ENCODE results near the gene PRDX5.

Gene PRDX5

DNA sequence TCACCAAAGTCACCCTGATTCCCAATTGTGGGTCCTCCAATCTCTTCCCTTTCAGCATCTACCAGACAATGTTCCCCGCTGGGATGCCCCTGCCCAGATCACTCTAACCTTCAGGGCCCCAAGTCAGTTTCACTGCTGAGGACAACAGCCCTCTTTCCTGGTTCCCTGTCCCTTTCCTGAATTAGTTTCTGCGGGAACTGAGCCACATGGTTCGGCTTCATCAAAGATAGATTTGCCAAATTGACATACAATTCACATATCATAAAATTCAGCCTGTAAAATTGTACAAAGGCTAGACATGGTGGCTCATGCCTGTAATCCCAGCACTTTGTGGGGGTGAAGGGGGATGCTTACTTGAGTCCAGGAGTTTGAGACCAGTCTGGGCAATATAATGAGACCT is 10.1 kb downstream of the PRDX5 start:
- DNase-seq = no peak

DNA sequence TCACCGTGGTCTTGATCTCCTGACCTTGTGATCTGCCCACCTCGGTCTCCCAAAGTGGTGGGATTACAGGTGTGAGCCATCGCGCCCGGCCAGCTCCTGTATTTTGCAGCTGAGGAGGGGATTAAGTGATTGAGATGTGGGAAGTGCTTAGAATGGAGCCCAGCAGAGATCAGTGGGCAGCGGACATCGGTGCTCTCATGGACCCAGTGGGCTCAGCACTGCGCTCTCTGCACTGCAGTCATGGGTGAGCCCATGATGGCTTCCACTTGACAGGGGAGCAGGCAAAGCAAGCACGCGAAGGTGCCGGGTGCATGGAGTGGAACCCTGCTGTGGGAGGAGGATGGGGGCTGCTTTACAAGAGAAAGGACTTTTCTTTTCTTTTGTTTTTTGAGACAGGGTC is 13.0 kb downstream of the PRDX5 start:
- no peak for DNase-seq

DNA sequence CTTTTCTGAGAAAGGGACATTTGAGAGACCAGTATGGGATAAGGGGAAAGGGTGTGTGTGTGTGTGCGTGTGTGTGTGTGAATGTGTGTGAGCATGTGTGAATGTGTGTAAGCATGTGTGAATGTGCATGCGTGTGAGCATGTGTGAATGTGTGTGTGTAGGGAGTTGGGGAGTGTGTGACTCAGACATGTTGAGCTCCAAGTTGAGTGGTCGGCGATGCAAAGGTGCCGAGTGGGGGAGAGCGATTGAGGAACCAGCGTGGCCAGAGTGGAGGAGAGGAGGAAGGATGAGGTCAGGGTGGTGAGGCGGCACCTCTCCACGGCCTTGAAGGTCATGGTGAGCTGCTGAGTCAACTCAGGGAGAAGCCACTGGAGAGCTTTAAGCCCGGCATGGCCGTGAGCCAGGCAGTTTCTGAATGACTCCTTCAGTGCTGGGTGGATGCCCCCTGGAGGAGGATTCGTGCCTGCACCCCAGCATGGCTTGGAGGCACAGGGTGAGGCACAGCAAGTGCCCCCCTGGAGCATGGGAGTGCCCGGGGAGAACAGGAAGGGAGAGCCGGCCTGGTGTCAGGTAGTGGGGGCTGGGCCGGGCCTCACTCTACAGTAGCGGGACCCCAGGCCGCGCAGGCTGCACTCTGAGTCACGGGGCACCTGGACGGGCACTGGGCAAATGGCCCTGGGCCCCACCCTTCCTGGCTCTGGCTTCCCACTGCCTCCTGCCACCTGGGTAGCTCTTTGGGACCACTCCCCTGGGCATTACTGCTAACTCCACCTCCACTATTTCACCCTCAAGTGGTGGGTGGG is 13.8 kb downstream of the PRDX5 start:
- DNase-seq = peak; percentile 59

GRCh38 chr11:64333556-64333955 is 15.6 kb downstream of the PRDX5 start:
- DNase-seq = no peak

DNA sequence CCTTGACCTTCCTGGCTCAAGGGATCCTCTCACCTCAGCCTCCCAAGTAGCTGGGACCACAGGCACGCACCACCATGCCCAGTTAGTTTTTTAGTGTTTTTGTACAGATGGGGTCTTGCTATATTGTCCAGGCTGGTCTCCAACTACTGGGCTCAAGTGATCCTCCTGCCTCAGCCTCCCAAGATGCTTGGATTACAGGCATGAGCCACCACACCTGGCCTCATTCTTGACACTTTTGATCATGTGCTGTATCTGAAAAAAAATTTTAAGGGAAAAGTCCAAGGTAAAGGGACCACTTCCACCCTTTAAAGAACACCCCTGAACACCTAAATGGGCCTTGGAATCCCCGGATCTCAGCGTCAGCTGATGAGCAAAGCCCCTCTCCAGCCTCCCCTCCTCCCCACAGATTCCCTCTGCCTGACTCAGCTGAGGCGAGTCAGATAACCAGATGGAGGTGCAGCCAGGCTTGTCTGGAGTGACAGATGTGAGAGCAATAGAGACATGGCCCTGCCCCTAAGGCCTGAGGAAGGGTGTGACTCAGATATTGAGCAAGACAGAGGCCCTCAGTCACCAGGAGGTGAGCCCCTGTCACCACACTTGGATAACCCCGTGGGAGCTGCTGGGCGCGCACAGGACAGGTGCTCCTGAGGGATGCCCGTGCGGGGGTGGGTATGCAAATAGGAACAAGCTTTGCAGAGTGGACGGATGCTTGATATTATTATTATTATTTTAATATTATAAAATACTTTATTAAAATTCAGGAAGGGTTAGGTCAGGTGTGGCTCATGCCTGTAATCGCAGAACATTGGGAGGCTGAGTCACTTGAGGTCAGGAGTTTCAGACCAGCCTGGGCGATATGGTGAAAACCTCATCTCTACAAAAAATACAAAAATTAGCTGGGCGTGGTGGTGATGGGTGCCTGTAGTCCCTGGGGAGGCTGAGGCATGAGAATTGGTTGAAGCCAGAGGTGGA is 17.1 kb downstream of the PRDX5 start:
- DNase-seq = no peak

- DNase-seq = no peak
Observed at GRCh38 chr11:64337538-64338249, 19.8 kb downstream of the PRDX5 start.

DNA sequence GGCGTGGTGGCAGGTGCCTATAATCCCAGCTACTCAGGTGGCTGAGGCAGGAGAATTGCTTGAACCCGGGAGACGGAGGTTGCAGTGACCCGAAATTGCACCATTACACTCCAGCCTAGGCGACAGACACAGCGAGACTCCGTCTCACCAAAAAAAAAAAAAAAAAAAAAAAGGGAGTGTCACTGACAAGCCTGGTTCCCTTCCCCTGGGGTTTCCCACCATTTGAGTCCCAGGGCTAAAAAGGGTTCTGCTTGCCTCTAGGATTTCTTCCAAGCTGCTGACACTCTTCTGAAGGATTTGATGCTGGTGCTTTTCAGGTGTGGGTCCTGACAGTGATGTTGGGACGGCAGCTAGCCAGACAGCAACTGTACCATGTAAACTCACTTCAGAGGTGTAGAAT is 20.8 kb downstream of the PRDX5 start:
- no peak for DNase-seq

GRCh38 chr11:64339286-64339685 is 21.4 kb downstream of the PRDX5 start:
- DNase-seq = no peak

DNA sequence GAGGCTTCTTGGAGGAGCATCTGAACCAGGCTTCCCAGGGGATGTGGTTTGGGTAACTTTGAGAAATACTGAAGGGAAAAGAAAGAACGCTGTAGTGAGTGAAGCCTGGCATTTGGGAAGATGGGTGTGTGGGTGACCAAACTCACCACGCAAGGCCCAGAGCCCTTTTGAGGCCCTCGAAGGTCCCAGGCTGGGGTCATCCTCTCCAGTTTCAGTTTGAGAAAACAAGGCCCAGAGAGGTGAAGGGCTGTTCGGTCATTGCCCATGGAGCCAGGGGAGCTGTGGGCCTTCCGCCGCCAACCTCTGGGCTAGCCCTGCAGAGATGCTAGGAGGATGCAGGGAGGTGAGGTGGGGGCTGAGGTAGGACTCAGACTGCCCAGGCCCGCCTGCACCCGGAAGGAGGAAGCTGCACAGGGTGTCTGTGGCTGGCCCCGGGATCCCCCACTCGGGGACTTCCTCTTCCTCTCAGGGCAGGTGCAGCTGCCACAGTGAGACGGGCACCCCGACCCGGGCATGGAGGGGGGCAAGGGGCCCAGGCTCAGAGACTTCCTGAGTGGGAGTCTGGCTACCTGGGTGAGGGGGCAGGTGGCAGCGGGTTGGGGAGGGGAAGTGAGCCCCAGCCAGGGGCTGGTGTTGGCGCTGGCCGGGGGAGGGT is 22.0 kb downstream of the PRDX5 start, which contains the start of gene CCDC88B:
CCDC88B (plus strand) TSS at position 451 of the 655 bp plus-strand sequence; CDS start at position 514, 63 bp downstream.
- DNase-seq = peak; percentile 82

DNA sequence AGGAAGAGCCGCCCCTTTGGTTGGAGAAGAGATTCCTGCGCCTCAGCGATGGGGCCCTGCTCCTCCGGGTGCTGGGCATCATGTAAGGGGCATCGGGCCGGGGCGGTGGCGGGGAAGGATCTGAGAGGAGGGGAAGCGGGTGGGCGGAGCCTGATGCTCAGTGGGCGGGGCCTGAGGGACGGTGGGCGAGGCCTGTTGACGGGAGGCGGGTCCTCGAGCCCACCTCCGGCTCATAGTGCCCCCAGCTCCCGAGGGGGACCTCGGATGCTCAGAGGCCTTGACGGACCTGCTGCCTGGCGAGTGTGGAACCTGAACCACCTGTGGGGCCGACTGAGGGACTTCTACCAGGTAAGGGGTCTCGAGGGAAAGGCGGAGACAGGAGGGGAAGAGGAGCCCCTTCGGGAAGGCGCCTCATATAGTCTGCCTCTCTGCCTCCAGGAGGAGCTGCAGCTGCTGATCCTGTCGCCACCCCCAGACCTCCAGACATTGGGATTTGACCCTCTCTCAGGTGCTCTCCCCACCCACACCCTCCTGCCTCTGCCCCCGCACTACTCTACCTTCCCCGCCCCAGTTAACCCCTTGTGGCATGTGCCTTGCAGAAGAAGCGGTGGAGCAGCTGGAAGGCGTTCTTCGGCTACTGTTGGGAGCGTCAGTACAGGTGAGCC is 22.9 kb downstream of the PRDX5 start:
- peak; percentile 73 for DNase-seq

DNA sequence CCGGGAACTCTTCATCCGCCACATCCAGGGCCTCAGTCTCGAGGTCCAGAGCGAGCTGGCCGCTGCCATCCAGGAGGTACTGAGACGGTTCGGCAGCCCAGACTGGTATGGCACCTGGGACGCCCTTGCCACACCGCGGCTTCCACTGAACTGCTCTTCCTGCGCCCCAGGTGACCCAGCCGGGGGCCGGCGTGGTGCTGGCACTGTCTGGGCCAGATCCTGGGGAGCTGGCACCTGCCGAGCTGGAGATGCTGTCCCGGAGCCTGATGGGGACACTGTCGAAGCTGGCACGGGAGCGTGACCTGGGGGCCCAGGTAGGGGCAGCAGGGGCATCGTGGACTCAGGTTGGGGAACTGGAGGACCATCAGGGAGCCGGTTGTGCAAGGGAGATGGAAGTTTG is 23.5 kb downstream of the PRDX5 start:
- DNase-seq = no peak

DNA sequence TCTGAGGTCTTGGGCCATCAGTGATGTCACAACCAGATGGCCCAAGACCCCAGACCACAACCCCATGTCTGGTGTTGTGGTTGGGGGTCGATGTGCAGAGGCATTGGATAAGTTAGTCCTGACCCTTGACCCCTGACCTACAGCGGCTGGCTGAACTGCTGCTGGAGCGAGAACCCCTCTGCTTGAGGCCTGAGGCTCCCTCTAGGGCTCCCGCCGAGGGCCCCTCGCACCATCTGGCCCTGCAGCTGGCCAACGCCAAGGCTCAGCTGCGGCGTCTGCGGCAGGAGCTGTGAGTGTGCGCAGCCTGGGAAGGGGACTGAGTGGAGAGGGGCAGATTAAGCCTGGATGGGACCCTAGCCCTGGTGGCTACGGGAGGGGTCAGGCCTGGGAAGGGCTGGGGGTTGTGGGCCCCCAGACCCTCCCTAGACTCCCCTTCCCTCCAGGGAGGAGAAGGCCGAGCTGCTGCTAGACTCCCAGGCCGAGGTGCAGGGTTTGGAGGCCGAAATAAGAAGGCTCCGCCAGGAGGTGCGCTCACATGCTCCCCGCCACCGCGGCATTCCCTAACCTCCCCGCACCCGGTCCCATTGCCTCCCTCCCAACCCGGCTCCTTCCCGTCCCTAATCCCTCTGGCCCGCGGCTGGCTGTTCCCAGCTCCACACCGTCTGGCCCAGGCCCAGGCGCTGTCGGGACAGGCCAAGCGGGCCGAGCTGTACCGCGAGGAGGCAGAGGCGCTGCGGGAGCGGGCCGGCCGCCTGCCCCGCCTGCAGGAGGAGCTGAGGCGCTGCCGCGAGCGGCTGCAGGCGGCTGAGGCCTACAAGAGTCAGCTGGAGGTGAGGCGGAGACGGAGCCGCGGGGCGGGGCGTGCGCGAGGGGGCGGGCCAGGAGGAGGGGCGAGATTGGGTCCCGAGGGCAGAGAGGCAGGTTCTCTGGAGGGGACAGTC is 24.2 kb downstream of the PRDX5 start:
- DNase-seq = peak; percentile 90

DNA sequence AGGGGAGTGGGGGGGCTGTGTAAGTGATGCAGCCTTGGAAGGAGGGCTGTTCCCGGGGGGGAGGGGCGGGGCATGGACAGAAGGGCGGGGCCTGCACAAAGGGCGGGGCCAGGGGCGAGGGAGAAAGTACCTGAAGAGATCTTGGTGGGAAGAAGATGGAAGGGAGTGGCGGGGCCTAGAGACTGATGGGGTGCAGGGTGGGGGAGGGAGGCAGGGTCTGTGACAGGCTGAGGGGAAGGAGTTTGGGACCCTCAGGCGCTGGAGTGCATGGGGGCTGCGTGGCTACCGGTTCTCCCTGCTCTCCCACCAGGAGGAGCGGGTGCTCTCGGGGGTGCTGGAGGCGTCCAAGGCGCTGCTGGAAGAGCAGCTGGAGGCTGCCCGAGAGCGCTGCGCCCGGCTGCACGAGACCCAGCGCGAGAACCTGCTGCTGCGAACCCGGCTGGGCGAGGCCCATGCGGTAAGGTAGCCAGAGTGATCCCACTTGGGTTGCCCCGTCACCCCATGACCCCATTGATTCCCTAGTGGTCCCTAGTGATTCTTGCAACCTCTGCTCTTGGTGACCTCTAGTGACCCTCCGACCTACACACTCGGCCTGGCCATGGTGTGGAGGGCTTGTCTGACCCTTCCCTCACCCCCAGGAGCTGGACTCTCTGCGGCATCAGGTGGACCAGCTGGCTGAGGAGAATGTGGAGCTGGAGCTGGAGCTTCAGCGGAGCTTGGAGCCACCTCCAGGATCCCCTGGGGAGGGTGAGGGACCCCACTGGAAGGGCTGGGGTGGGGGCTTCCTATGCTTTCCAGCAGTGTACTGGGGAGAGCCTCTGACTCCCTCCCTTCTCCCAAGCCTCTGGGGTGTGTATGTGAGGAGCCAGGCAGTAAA is 25.2 kb downstream of the PRDX5 start:
- DNase-seq = no peak

DNA sequence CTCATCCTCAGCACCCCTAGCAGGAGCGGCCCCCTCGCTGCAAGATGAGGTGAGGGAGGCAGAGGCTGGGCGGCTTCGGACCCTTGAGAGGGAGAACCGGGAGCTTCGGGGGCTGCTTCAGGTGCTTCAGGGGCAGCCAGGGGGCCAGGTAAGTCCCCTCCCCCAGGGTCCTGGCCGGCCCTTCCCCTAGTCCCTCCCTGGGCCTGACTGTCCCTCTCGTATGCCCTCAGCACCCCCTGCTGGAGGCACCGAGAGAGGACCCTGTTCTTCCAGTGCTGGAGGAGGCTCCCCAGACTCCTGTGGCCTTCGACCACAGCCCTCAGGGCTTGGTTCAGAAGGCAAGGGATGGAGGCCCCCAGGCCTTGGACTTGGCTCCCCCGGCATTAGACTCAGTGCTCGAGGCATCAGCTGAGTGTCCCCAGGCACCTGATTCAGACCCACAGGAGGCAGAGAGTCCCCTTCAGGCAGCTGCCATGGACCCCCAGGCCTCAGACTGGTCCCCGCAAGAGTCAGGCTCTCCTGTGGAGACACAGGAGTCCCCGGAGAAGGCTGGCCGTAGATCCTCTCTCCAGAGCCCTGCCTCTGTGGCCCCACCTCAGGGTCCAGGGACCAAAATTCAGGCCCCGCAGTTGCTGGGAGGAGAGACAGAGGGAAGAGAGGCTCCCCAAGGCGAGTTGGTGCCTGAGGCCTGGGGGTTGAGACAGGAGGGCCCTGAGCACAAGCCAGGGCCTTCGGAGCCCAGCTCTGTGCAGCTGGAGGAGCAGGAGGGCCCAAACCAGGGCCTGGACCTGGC is 26.0 kb downstream of the PRDX5 start:
- no peak for DNase-seq

- no peak for DNase-seq
Observed at GRCh38 chr11:64344787-64345186, 26.9 kb downstream of the PRDX5 start.

GRCh38 chr11:64347193-64347867 is 29.4 kb downstream of the PRDX5 start:
- DNase-seq = no peak

DNA sequence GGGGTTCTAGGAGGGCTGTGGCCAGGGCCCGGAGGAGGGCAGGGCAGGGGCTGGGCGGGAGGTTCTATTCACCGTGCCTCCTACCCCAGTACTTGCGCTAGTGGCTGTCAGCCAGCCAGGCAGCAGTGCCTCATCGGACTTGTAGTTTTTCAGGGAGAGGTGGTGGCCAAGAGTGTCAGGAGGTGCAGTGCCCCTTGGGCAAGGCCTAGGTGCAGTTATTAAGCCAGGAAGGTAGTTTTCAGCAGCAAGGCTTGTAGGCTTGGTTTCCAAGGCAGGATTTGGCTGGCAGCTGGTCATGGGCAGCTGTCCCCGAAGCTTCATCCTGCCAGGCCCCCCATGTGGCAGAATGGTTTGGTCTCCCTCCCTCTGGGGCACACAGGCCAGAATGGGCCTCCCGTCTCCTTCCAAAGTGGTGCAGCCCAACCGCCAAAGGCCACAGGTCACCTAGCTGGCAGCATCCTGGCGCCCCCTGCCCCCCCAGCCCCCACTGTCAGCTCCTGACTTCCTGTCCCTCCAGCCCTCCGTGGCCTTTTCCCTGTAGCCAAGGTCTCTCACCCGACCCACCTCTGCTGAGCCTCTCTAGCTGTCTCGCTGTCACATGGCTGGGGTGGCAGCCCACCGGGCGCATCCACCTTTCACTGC is 30.6 kb downstream of the PRDX5 start:
- DNase-seq = no peak

- DNase-seq = no peak
Observed at GRCh38 chr11:64349025-64349387, 31.1 kb downstream of the PRDX5 start.

All from activated naive CD4-positive, alpha-beta T cell treated with anti-CD3 and anti-CD28 coated beads, Interleukin-2, amount 50 U/mL, for 16 hours (primary cell).